D721Med (cell line): ENCODE data around the gene HSPBAP1.
"Not testable (repeated sequence)": the region's sequence is repeated elsewhere in the genome, so short reads cannot be mapped to it uniquely, and the experiment has no call there.

Experiments used
- DNase-seq: peaks from one replicate; pipeline ENCODE4 v3.0.0; 2011; ENCODE audit warnings: low spot score; ENCODE audit not compliant: insufficient read length
- FAIRE-seq: peaks from 2 replicates; lab custom pipeline; 2011; peaks lifted over from hg19 to GRCh38; lab: Jason Lieb, UNC
- CTCF ChIP-seq: IDR thresholded peaks from 2 replicates; pipeline ENCODE4 v1.5.1; 2012; ENCODE audit warnings: mild to moderate bottlenecking, control low read depth; ENCODE audit not compliant: insufficient read depth; ENCODE audit errors: missing control alignments

The HSPBAP1 gene

GRCh38 chr3:122755491-122755890, 38.1 kb downstream of the HSPBAP1 start:
- FAIRE-seq (no peak), DNase-seq (no peak)
- TF ChIP-seq CTCF = no peak

GRCh38 chr3:122754929-122755328, 38.7 kb downstream of the HSPBAP1 start:
- FAIRE-seq (peak; percentile 93), DNase-seq (no peak)
- TF ChIP-seq CTCF = peak; percentile 72

GRCh38 chr3:122748347-122748746, 45.3 kb downstream of the HSPBAP1 start:
- no peak for FAIRE-seq
- TF ChIP-seq CTCF = no peak
- no peak for DNase-seq

- FAIRE-seq, DNase-seq: not testable (repeated sequence)
These were observed 46.3 kb downstream of the HSPBAP1 start for GRCh38 chr3:122747295-122747694.

GRCh38 chr3:122745369-122746021, 48.1 kb downstream of the HSPBAP1 start:
- FAIRE-seq (no peak), DNase-seq (no peak)
- TF ChIP-seq CTCF = no peak

- no peak for TF ChIP-seq CTCF
- FAIRE-seq (no peak), DNase-seq (no peak)
These were observed 50.0 kb downstream of the HSPBAP1 start for GRCh38 chr3:122743581-122744120.

- no peak for FAIRE-seq
- DNase-seq = no peak
- no peak for TF ChIP-seq CTCF
These were observed 51.4 kb downstream of the HSPBAP1 start for GRCh38 chr3:122742234-122742633.

GRCh38 chr3:122739172-122739571, 54.5 kb downstream of the HSPBAP1 start:
- TF ChIP-seq CTCF = no peak
- DNase-seq (no peak), FAIRE-seq (no peak)

- FAIRE-seq, DNase-seq: not testable (repeated sequence)
These were observed 60.7 kb downstream of the HSPBAP1 start for GRCh38 chr3:122732682-122733525.
